Gastroesophageal sphincter (tissue), 3 donors: ENCODE results near the gene USP6NL.

ENCODE experiments used
- CTCF ChIP-seq, 4 experiments: fragments of 200-600 bp in 2 of 4; fragments of 450-650 bp in 2 of 4; sonication (generic) in 1 of 4; IDR thresholded peaks; one replicate each; pipeline ENCODE4 v1.5.1; 2017 to 2019; ENCODE audit warnings: antibody characterized with exemption in 4 of 4, mild to moderate bottlenecking in 2 of 4, moderate library complexity in 2 of 4
- POLR2A ChIP-seq, 2 donors: fragments of 450-650 bp; IDR thresholded peaks; one replicate each; pipeline ENCODE4 v1.6.1; 2017; ENCODE audit warnings: antibody characterized with exemption in 2 of 2, mild to moderate bottlenecking in 2 of 2, moderate library complexity in 1 of 2
- POLR2AphosphoS5 ChIP-seq: sonication (generic); formaldehyde crosslinking; IDR thresholded peaks from one replicate; pipeline ENCODE4 v1.6.1; 2017; ENCODE audit warnings: antibody characterized with exemption

- TF ChIP-seq POLR2AphosphoS5 (no peak), POLR2A (IDR thresholded peaks at IDR 0.05) (no peak), CTCF (IDR thresholded peaks at IDR 0.05) (no peak)
These were observed 132.2 kb downstream of the USP6NL start for GRCh38 chr10:11479300-11479699.
